GM18526 (cell line): ENCODE data around the gene KIF26B.

Source experiments
- POLR2A ChIP-seq: IDR thresholded peaks from 3 replicates; pipeline ENCODE4 v1.6.1; 2011; ENCODE audit not compliant: insufficient read length; ENCODE audit errors: extremely low read depth

KIF26B gene

DNA sequence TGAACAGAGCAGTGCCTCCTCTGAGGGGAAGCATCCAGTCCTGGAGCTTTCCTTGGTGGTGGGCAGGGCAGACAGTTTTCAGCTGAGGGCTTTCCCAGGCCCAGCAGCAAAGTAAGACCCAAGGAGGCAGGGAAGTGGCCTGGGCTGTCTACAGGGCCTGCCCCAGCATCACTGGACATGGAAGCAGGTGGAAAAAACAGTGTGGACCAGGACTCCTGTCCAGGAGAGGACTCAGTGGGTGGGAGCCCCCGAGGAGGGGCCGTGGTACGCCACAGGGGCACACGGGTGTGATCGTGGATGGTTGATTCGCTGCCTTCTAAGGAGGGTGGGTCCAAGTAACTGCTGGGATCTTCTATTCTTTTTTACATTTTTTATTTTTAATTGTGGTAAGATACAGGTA lies 387.6 kb downstream of the KIF26B start:
- TF ChIP-seq POLR2A: no peak

- no peak for TF ChIP-seq POLR2A
Observed at GRCh38 chr1:245544236-245544635, 389.5 kb downstream of the KIF26B start.

GRCh38 chr1:245546875-245547274 lies 392.1 kb downstream of the KIF26B start:
- TF ChIP-seq POLR2A: no peak

GRCh38 chr1:245549996-245550719 lies 395.4 kb downstream of the KIF26B start:
- TF ChIP-seq POLR2A: no peak

DNA sequence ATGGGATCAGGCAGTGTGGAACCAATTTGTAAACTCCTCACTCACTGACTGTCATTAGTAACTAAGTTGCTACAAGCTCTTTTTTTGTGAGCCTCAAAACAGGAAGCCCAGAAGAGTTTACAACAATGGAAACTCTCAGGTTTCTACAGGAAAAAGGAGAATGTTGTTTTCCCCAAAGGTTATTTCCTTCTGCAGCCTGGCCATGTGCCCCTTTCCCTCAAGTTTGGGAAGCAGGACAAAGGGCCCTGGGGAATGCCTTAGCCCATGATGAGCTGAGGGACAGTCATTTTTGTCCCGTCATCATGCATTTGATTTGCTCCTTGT lies 395.9 kb downstream of the KIF26B start:
- no peak for TF ChIP-seq POLR2A

DNA sequence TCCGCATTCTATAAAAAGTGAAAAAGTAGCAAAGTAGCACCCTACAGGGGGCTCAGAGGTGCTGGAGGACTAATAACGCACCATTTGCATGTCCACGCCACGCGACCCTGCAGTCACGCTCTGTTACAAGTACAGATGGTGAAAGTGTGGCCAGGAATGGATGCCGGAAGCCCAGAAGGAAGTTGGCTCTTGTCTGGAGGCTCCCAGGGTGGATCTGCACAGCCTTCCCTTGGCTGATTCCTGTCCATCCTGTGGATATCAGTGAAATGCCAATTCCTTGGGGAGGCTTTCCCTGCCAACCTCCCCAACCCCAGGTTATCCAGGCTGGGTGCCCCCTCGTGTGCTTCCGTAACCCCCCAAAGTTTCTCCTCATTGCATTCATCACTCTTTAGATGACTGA lies 396.8 kb downstream of the KIF26B start:
- no peak for TF ChIP-seq POLR2A

- no peak for TF ChIP-seq POLR2A
Observed at GRCh38 chr1:245552331-245552730, 397.5 kb downstream of the KIF26B start.

- no peak for TF ChIP-seq POLR2A
Observed at GRCh38 chr1:245556057-245556456, 401.3 kb downstream of the KIF26B start.

DNA sequence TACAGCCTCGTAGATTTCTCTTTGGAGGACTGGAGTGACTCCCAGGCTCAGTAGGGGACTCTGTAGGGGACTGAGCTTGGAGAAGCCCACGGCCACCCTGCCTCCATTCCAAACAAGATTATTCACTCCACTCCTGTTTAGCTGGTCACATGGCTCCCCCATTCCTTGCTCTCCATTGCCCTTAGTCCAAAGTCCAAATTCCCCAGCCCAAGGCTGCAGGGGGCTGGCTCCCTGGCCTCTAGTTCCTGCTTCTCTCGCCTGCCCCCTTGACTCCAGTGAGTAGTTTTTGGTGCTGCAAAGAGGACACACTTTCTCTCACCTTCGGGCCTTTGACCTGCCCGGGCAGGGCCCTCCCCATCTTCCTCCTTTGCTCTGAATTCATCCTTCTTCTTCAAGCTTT lies 403.3 kb downstream of the KIF26B start:
- no peak for TF ChIP-seq POLR2A

GRCh38 chr1:245560316-245560859 lies 405.6 kb downstream of the KIF26B start:
- TF ChIP-seq POLR2A: no peak

DNA sequence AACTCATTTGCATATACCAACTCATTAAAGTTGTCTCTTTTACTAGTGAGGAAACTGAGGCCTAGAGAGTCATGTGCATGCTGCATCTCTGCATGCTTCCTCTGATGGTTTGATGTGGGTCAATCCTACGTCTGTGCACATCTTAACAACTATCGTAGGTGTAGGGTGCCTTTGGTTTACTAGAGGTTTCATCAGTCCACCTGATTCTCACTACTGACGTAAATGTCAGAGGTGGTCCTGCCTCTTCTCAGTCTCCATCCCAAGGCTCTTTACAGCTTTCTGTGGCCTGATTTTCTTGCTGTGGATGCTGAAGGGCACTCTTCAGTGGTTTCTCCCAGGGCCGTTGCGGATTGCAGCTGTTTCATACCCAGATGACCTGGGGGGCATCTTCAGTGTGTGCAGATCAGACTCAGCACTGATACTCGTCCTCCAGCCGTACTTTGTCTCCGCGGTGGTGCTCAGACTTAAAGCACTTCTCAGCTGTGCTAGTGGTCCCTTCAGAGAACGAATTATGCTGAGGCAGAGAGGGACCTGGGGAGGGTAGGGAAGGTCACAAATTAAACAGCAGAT lies 407.0 kb downstream of the KIF26B start:
- TF ChIP-seq POLR2A: no peak

GRCh38 chr1:245566134-245566533 lies 411.3 kb downstream of the KIF26B start:
- TF ChIP-seq POLR2A: no peak

- TF ChIP-seq POLR2A: no peak
Observed at GRCh38 chr1:245566952-245567351, 412.2 kb downstream of the KIF26B start.

- TF ChIP-seq POLR2A: no peak
Observed at GRCh38 chr1:245571815-245572294, 417.1 kb downstream of the KIF26B start.

- no peak for TF ChIP-seq POLR2A
Observed at GRCh38 chr1:245572709-245573108, 417.9 kb downstream of the KIF26B start.

DNA sequence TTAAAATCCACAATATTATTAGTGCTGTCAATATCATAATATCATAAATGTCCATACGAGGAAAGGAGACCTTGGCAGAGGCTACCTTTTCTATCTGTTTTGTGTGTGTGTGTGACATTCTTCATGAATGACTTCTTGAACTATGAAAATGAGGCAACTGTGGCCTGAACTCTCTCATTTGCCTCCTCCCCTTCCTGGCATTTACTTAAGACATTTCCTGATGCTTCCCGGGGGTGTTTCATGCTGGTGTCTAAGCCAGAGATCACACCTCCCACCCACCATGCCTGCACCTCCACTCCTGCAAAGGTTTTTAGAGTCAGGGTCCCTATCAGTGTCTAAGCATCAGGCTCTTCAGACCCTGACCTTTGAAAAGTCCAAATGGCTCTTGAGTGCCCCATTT lies 420.9 kb downstream of the KIF26B start:
- TF ChIP-seq POLR2A: no peak

DNA sequence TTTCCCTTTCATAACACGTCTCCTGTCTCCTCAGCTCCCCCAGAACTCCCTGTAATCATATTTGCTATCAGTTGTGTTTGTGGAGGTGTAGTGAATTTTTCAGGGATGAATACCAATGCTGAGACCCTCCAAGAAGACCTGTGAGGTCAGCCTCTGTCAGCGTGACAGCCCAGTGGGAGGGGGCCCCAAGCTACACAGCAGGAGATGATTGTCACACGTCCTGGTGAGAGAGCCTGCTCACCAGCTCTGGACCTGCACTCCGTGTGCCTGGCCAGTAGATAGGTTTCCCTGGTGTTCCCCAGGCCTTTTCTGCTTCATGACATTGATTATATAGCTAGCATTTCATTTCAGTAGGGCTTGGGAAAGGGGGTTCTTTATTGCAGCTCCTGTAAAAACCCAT lies 421.5 kb downstream of the KIF26B start:
- TF ChIP-seq POLR2A: no peak
